GM21526 (cell line): ENCODE results near the gene MBTD1.
A peak's percentile ranks its signal among the peaks of the same experiment; 100 is the strongest.

ENCODE experiments used
- ATAC-seq: cut with Tn5 transposase; IDR thresholded peaks from one replicate; pipeline ENCODE4 v1.9.1; 2021; ENCODE audit warnings: moderate library complexity; ENCODE audit not compliant: unreplicated experiment, low FRiP score

Gene MBTD1

GRCh38 chr17:51152766-51153209 lies 107.1 kb downstream of the MBTD1 start:
- peak; percentile 9 for ATAC-seq

GRCh38 chr17:51150932-51151331 lies 108.9 kb downstream of the MBTD1 start:
- no peak for ATAC-seq

- ATAC-seq, result no peak
Measured at GRCh38 chr17:51149163-51149562, 110.7 kb downstream of the MBTD1 start.

- no peak for ATAC-seq
Measured at GRCh38 chr17:51147650-51148049, 112.2 kb downstream of the MBTD1 start.

- ATAC-seq, result no peak
Measured at GRCh38 chr17:51144266-51145022, 115.4 kb downstream of the MBTD1 start.

GRCh38 chr17:51142597-51142996 lies 117.3 kb downstream of the MBTD1 start:
- no peak for ATAC-seq

- ATAC-seq, result no peak
Measured at GRCh38 chr17:51135956-51136355, 123.9 kb downstream of the MBTD1 start.

GRCh38 chr17:51133365-51133764 lies 126.5 kb downstream of the MBTD1 start:
- no peak for ATAC-seq

- ATAC-seq, result no peak
Measured at GRCh38 chr17:51132964-51133319, 126.9 kb downstream of the MBTD1 start.

- ATAC-seq, result no peak
Measured at GRCh38 chr17:51128076-51128475, 131.8 kb downstream of the MBTD1 start.
